Endothelial cell of umbilical vein (primary cell): ENCODE measurements around the gene SLC26A2. TPM values are rescaled to one million over a fixed set of nuclear protein-coding genes. Genes with fewer than 3 reads are reported as not detected.
A peak's percentile ranks its signal among the peaks of the same experiment; 100 is the strongest.

ENCODE experiments used
- BruUV-seq: library from RNA; stranded (reverse); fragments of 400-500 nt; replicated peaks from 2 replicates; lab custom pipeline; 2021; lab: Mats Ljungman, UMichigan
- CTCF ChIA-PET: fragments of 300-600, 350-600 bp; sonication (Branson Sonifier 250); formaldehyde crosslinking; loops from one replicate; lab custom pipeline; 2021; ENCODE audit warnings: antibody characterized with exemption, inconsistent platforms; lab: Charles Lee
- POLR2A ChIA-PET: fragments of 300-600, 350-600 bp; sonication (Branson Sonifier 250); formaldehyde crosslinking; loops from one replicate; lab custom pipeline; 2021; ENCODE audit warnings: antibody characterized with exemption, inconsistent platforms; lab: Charles Lee
- DNase-seq: peaks from one replicate; pipeline ENCODE4 v3.0.0-alpha.2; 2011; ENCODE audit warnings: low read depth, low spot score
- FAIRE-seq: peaks from 2 replicates; lab custom pipeline; 2011; peaks lifted over from hg19 to GRCh38; lab: Jason Lieb, UNC
- H2AFZ ChIP-seq: 2 replicates; pipeline ENCODE4 v1.6.0; 2012; ENCODE audit warnings: low read depth, low read length, control low read depth, inconsistent platforms
- H3K27ac ChIP-seq: 2 replicates; pipeline ENCODE4 v1.5.1; 2011; ENCODE audit warnings: low read depth, mild to moderate bottlenecking, control low read depth, low read length, moderate library complexity; ENCODE audit not compliant: insufficient read depth
- H3K27me3 ChIP-seq, 2 experiments: 2 replicates each; pipeline versions ENCODE4 v1.6.0 to v1.6.1; 2011; ENCODE audit warnings: low read length in 2 of 2, mixed read lengths in 1 of 2; ENCODE audit not compliant: control insufficient read depth in 2 of 2, insufficient read depth in 2 of 2
- H3K36me3 ChIP-seq, 2 experiments: 2 replicates in 1 of 2; 3 replicates in 1 of 2; pipeline ENCODE4 v1.5.1; 2011; ENCODE audit warnings: low read length in 2 of 2, mild to moderate bottlenecking in 1 of 2, moderate library complexity in 1 of 2; ENCODE audit not compliant: control insufficient read depth in 2 of 2, insufficient read depth in 2 of 2; ENCODE audit errors: extremely low read depth in 1 of 2
- H3K4me1 ChIP-seq: 3 replicates; pipeline ENCODE4 v1.5.1; 2011; ENCODE audit warnings: mild to moderate bottlenecking, low read length; ENCODE audit not compliant: control insufficient read depth, insufficient read depth; ENCODE audit errors: extremely low read depth
- H3K4me2 ChIP-seq: 2 replicates; pipeline ENCODE4 v1.6.1; 2011; ENCODE audit warnings: low read length, control low read depth, mixed read lengths; ENCODE audit not compliant: insufficient read depth
- H3K4me3 ChIP-seq, 3 experiments: fragments of 200-600 bp in 1 of 3; sonication (generic), shearing (Covaris generic) in 1 of 3; replicated peaks in 1 of 3; 2 replicates each; pipeline ENCODE4 v1.5.1; 2011 to 2016; ENCODE audit warnings: control low read depth in 3 of 3, low read length in 3 of 3, mild to moderate bottlenecking in 2 of 3, inconsistent platforms in 1 of 3, low read depth in 1 of 3, moderate library complexity in 1 of 3; ENCODE audit not compliant: insufficient read depth in 1 of 3
- H3K79me2 ChIP-seq: 2 replicates; pipeline ENCODE4 v1.6.0; 2012; ENCODE audit warnings: low read length, inconsistent platforms; ENCODE audit not compliant: control insufficient read depth, insufficient read depth
- H3K9ac ChIP-seq: replicated peaks from 2 replicates; pipeline ENCODE3; 2011; ENCODE audit warnings: low read length, control low read depth; ENCODE audit not compliant: insufficient read depth; ENCODE audit errors: extremely low read depth
- H3K9me1 ChIP-seq: replicated peaks from 3 replicates; pipeline ENCODE4 v1.6.0; 2011; ENCODE audit warnings: mild to moderate bottlenecking, low read length; ENCODE audit not compliant: control insufficient read depth, insufficient read depth; ENCODE audit errors: extremely low read depth
- H3K9me3 ChIP-seq: replicated peaks from 2 replicates; pipeline ENCODE4 v1.5.1; 2012; ENCODE audit warnings: low read length, inconsistent platforms; ENCODE audit not compliant: control insufficient read depth, insufficient read depth
- H4K20me1 ChIP-seq: replicated peaks from 2 replicates; pipeline ENCODE3; 2011; ENCODE audit warnings: mild to moderate bottlenecking, low read length; ENCODE audit not compliant: control insufficient read depth, insufficient read depth; ENCODE audit errors: extremely low read depth
- CTCF ChIP-seq, 2 donors: IDR thresholded peaks; 1 replicate in 1 of 2; 2 replicates in 1 of 2; pipeline ENCODE4 v1.5.1; 2011; ENCODE audit warnings: low read length in 2 of 2, mild to moderate bottlenecking in 2 of 2, moderate library complexity in 2 of 2, control low read depth in 1 of 2, inconsistent platforms in 1 of 2, low read depth in 1 of 2; ENCODE audit not compliant: insufficient read depth in 1 of 2; ENCODE audit errors: extremely low read depth in 1 of 2
- GATA2 ChIP-seq: IDR thresholded peaks from 2 replicates; pipeline ENCODE4 v1.7.0; 2011; ENCODE audit warnings: low read depth, mild to moderate bottlenecking, moderate library complexity, mixed read lengths, low read length; ENCODE audit not compliant: insufficient read length, insufficient read depth
- MYC ChIP-seq: IDR thresholded peaks from one replicate; pipeline ENCODE4 v1.6.1; 2011; ENCODE audit warnings: mild to moderate bottlenecking, low read depth, low read length
- dilution Hi-C: fragments of 300-500 bp; cut with MboI; formaldehyde crosslinking; loops from one replicate; pipeline ENCODE4 v1.15.0; 2019; ENCODE audit warnings: low sequenced_read_pairs; ENCODE audit not compliant: extremely low pct_ligation_motif_present
- intact Hi-C: fragments of 100-400 bp; cut with micrococcal nuclease; formaldehyde crosslinking; loops from one replicate; pipeline ENCODE4 v1.10.0; 2022
- polyA plus RNA-seq, 4 experiments: library from polyadenylated mRNA; depleted of rRNA in 3 of 4; stranded (reverse) in 3 of 4; unstranded in 1 of 4; fragments of >200 nt; gene quantifications; 2 replicates each; pipeline versions ENCODE4 v1.2.1 to v1.2.3, GENCODE V29; 2011 to 2012; ENCODE audit warnings: missing spikeins in 1 of 4
- total RNA-seq: library from RNA; stranded (reverse); gene quantifications from 2 replicates; pipeline ENCODE4 v1.2.3, GENCODE V29; 2021
- TF ChIP-seq, protein P1 (sequence below): IDR thresholded peaks from 2 replicates; pipeline ENCODE4 v1.6.1; 2011; ENCODE audit not compliant: insufficient read depth, insufficient read length

Gene SLC26A2
- total and polyA plus RNA-seq, 2 donors (not counting 3 experiments of a cell fraction or from before 2014, with no cell fraction given): 5.9 to 16.8 TPM

DNA sequence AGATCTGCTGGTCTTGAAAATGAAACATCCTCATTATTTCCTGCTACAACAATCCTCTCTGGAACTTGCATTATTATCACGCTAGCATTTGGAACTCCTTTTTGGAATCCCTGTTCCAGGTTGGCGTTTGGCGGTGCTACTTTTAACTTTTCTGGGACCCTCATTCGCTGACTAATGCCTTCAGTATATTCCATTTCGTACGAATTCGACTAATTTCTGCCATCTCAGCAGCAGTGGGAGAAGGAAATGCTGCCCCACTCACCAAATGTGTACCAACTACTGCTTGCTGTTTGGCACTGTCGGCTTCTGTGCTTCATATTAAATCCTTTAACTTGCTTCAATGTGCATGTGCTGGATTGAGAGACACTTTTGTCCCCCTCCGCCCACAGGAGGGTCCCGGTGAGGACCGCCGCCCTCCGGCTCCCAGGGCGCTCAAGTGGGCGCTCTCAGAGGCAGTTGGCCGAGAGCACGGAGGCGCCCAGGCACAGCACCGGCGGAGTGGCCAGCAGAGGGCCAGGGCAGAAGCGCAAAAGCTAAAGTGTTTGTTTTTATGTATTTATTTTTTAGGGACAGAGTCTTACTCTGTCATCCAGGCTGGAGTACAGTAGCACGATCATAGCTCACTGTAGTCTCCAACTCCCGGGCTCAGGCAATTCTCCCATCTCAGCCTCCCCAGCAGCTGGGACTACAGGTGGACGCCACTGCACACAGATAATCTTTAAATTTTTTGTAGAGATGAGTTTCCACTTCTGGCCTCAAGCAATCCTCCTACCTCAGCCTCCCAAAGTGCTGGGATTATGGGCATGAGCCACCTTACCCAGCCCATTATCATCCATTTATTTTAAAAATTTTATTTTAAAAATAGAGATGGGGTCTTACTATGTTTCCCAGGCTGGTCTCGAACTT, 27.9 kb upstream of the SLC26A2 start:
- intact Hi-C loops: no loop called here
- no peak overlapping the region for H3K4me3 ChIP-seq
- H3K4me1 ChIP-seq: peaks cover 11% of the 10 kb centered on the region
- no peak overlapping the region for H3K27ac ChIP-seq
- H3K27me3 ChIP-seq: peaks cover 0 to 2% of the 10 kb centered on the region in 2 experiments
- FAIRE-seq (peak; percentile 37), DNase-seq (no peak)
- H4K20me1 ChIP-seq: no peaks in the 10 kb centered on the region
- H3K9me3 ChIP-seq: no peaks in the 10 kb centered on the region
- H3K9me1 ChIP-seq: no peaks in the 10 kb centered on the region
- ChIA-PET POLR2A (no interaction called here), CTCF (interaction anchor here (0.8 to 6.7 kb wide), 5 partner anchors 10 to 80 kb away, joined by 3 to 68 read pairs (median 6); partner anchors contain the start of gene SLC26A2)
- no peaks in the 10 kb centered on the region for H3K79me2 ChIP-seq
- BruUV-seq: no TSS peak
- dilution Hi-C loops: no loop called here
- no peak overlapping the region for H3K9ac ChIP-seq
- peak overlapping the region; percentile 1 for H2AFZ ChIP-seq
- no peaks in the 10 kb centered on the region for H3K36me3 ChIP-seq
- no peak overlapping the region for H3K4me2 ChIP-seq
- TF ChIP-seq MYC (no peak), CTCF (IDR thresholded peaks at IDR 0.05; ENCODE audit: extremely low read depth in 1 of 2, insufficient read depth in 1 of 2, low read depth in 1 of 2, low read length in 2 of 2) (peak; percentile 34 to 48), GATA2 (no peak)
- TF ChIP-seq, protein P1, sequence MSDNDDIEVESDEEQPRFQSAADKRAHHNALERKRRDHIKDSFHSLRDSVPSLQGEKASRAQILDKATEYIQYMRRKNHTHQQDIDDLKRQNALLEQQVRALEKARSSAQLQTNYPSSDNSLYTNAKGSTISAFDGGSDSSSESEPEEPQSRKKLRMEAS: no peak
